ENCODE results near the gene NMB. TPM values are rescaled to one million over a fixed set of nuclear protein-coding genes. Genes with fewer than 3 reads are reported as not detected.
A peak's percentile ranks its signal among the peaks of the same experiment; 100 is the strongest.

NMB gene
- total and polyA plus RNA-seq, 2 of the 13 experiments (the other 11 are each of a cell fraction or from before 2014, with no cell fraction given) = 10.4 to 25.4 TPM

GRCh38 chr15:84653910-84654688 is 3.9 kb downstream of the NMB start, which contains the start of gene WDR73 (continued):
- TF ChIP-seq ZNF142 (CRISPR knock-in tag; IDR thresholded peaks at IDR 0.05) = peak; percentile 78
- TF ChIP-seq, protein P1, sequence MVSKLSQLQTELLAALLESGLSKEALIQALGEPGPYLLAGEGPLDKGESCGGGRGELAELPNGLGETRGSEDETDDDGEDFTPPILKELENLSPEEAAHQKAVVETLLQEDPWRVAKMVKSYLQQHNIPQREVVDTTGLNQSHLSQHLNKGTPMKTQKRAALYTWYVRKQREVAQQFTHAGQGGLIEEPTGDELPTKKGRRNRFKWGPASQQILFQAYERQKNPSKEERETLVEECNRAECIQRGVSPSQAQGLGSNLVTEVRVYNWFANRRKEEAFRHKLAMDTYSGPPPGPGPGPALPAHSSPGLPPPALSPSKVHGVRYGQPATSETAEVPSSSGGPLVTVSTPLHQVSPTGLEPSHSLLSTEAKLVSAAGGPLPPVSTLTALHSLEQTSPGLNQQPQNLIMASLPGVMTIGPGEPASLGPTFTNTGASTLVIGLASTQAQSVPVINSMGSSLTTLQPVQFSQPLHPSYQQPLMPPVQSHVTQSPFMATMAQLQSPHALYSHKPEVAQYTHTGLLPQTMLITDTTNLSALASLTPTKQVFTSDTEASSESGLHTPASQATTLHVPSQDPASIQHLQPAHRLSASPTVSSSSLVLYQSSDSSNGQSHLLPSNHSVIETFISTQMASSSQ (IDR thresholded peaks at IDR 0.05; ENCODE audit: low read depth) = no peak
- TF ChIP-seq, protein P1 (CRISPR knock-in tag; IDR thresholded peaks at IDR 0.05; ENCODE audit: borderline replicate concordance) = no peak; the same call in 1 of the 2 replicates
- peak; percentile 64; the same call in 1 of the 2 replicates for TF ChIP-seq PRDM15 (CRISPR knock-in tag; IDR thresholded peaks at IDR 0.05)
- no peak for TF ChIP-seq ETV6 (CRISPR knock-in tag; conservative IDR thresholded peaks at IDR 0.05)
- TF ChIP-seq ZNF749 (CRISPR knock-in tag; IDR thresholded peaks at IDR 0.05; ENCODE audit: borderline replicate concordance) = peak; percentile 73; the same call in 1 of the 2 replicates
- TF ChIP-seq KAT8 (CRISPR knock-in tag; IDR thresholded peaks at IDR 0.05) = peak; percentile 85; the same call in 1 of the 2 replicates
- TF ChIP-seq KDM5A (IDR thresholded peaks at IDR 0.05; ENCODE audit: borderline replicate concordance, low read length) = peak; percentile 92
- 0 out of 2 replicates have a peak, but pooled peaks have one; percentile 77 for TF ChIP-seq CREBL2 (CRISPR knock-in tag; IDR thresholded peaks at IDR 0.05; ENCODE audit: borderline replicate concordance)
- 0 out of 2 replicates have a peak, but pooled peaks have one; percentile 61 for TF ChIP-seq PAWR (CRISPR knock-in tag; IDR thresholded peaks at IDR 0.05; ENCODE audit: borderline replicate concordance)
- no peak for TF ChIP-seq ZNF3 (CRISPR knock-in tag; IDR thresholded peaks at IDR 0.05)
- 0 out of 2 replicates have a peak, but pooled peaks have one; percentile 46 for TF ChIP-seq CREM (IDR thresholded peaks at IDR 0.05)
- TF ChIP-seq CREM (CRISPR knock-in tag; IDR thresholded peaks at IDR 0.05) = no peak
- no peak for TF ChIP-seq PRMT3 (CRISPR knock-in tag; IDR thresholded peaks at IDR 0.05; ENCODE audit: borderline replicate concordance, low read depth)
